ENCODE measurements around the gene ACAA1. TPM values are rescaled to one million over a fixed set of nuclear protein-coding genes. Genes with fewer than 3 reads are reported as not detected.

The ACAA1 gene
- total RNA-seq, 1 experiment from 2014 or later = 44.3 TPM

GRCh38 chr3:38118421-38119247 lies 18.3 kb downstream of the ACAA1 start:
- Histone ChIP-seq H4K20me1 (ENCODE audit: control insufficient read depth, insufficient read depth, insufficient read length) (no peaks in the 10 kb centered on the region), H3K56ac (ENCODE audit: insufficient read length, low read depth, low read length) (no peak overlapping the region), H2BK5ac (ENCODE audit: insufficient read length, low read length) (no peak overlapping the region), H2BK12ac (ENCODE audit: insufficient read length, low read depth, low read length) (no peak overlapping the region), H3K14ac (ENCODE audit: insufficient read depth, low read length) (no peak overlapping the region), H4K8ac (replicated peaks; ENCODE audit: insufficient read length, low read depth, low read length) (no peak overlapping the region), H3T11ph (ENCODE audit: low read length) (no peak overlapping the region), H3K27ac (ENCODE audit: insufficient read length, low read depth, low read length) (no peak overlapping the region), H2BK15ac (ENCODE audit: low read depth, low read length) (no peak overlapping the region), H3K27me3 (ENCODE audit: insufficient read depth, low read length) (no peaks in the 10 kb centered on the region), H3K4ac (ENCODE audit: low read depth, low read length) (no peak overlapping the region), H2AK5ac (ENCODE audit: insufficient read length, low read length) (no peak overlapping the region), H3K23ac (ENCODE audit: insufficient read length, low read depth, low read length) (no peak overlapping the region), H3K9ac (ENCODE audit: extremely low read depth, insufficient read length, low read length) (no peak overlapping the region), H3K18ac (ENCODE audit: insufficient read length, low read depth, low read length) (no peak overlapping the region), H4K5ac (ENCODE audit: insufficient read length, low read depth, low read length) (no peak overlapping the region), H2BK120ac (ENCODE audit: low read depth, low read length, poor library complexity, severe bottlenecking) (no peak overlapping the region), H3K9me3 (ENCODE audit: control insufficient read depth, low read depth, low read length) (no peaks in the 10 kb centered on the region), H3K79me2 (ENCODE audit: insufficient read depth, low read length) (no peaks in the 10 kb centered on the region), H3K4me1 (ENCODE audit: insufficient read depth, low read length) (no peaks in the 10 kb centered on the region), H2AFZ (ENCODE audit: low read length) (no peak overlapping the region), H4K91ac (ENCODE audit: insufficient read length, low read depth, low read length) (no peak overlapping the region), H3K4me2 (ENCODE audit: insufficient read depth, insufficient read length, low read length) (no peak overlapping the region), H3K23me2 (ENCODE audit: insufficient read length, low read depth, low read length, poor library complexity, severe bottlenecking) (no peaks in the 10 kb centered on the region), H2BK20ac (ENCODE audit: low read depth, low read length, poor library complexity, severe bottlenecking) (no peak overlapping the region), H3K79me1 (ENCODE audit: insufficient read depth, low read depth, low read length, poor library complexity, severe bottlenecking) (no peaks in the 10 kb centered on the region)
- Mint-ChIP-seq H3K4me3 (no peak overlapping the region; a peak in 1 of 5 replicates), H3K9me3 (no peaks in the 10 kb centered on the region; a peak in 1 of 5 replicates), H3K27me3 (ENCODE audit: low read depth) (peaks cover 15% of the 10 kb centered on the region), H3K27ac (no peak overlapping the region), H3K36me3 (ENCODE audit: insufficient read depth in 1 of 3, low read depth in 3 of 3) (peaks cover 19 to 52% (median 30%) of the 10 kb centered on the region in 3 experiments; a peak in 6 of 7 replicates), H3K4me1 (peaks cover 0 to 3% of the 10 kb centered on the region in 2 experiments; a peak in 1 of 4 replicates)
- no peak for DNase-seq
- WGBS (ENCODE audit: extremely low coverage, insufficient read length, low lambda C conversion rate) = no CpG with 5 or more reads among the region's 13 CpGs
- TF ChIP-seq CTCF (conservative IDR thresholded peaks at IDR 0.05) = no peak
